Stimulated activated CD8-positive, alpha-beta memory T cell treated with anti-CD3 and anti-CD28 coated beads, Interleukin-12 subunit alpha, Interleukin-12 subunit beta, amount 100 ng/mL, for 24 hours (primary cell): ENCODE measurements around the gene B4GAT1.

Source experiments
- DNase-seq: peaks from one replicate; pipeline ENCODE4 v3.0.0-alpha.2; 2020; ENCODE audit errors: extremely low read depth

Gene B4GAT1

GRCh38 chr11:66309475-66309874 is 38.0 kb downstream of the B4GAT1 start:
- no peak for DNase-seq

- DNase-seq: no peak
Measured at GRCh38 chr11:66302656-66303055, 44.8 kb downstream of the B4GAT1 start.

DNA sequence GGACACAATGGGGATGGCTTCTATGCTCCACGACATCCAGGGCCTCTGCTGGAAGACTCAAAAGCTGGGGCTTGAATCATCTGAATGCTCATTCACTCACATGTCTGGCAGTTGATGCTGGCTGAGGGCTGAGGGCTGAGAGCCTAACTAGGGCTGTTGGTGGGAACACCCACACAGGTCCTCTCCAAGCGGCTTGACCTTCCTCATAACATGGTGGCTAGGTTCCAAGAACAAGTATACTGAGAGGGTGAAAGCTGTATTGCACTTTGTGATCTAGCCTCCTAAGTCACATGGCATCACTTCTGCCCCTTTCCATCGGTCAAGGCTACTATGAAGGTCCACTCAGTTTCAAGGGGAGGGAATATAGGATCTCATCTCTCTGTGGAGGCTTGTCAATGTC is 48.2 kb downstream of the B4GAT1 start:
- DNase-seq: no peak

GRCh38 chr11:66297610-66298009 is 49.8 kb downstream of the B4GAT1 start:
- DNase-seq: no peak
